Fibroblast of the aortic adventitia (primary cell): ENCODE results near the gene ITPR2. TPM values are rescaled to one million over a fixed set of nuclear protein-coding genes. Genes with fewer than 3 reads are reported as not detected.
A peak's percentile ranks its signal among the peaks of the same experiment; 100 is the strongest.

Experiments
- DNase-seq: peaks from one replicate; pipeline ENCODE4 v3.0.0-alpha.2; 2010; ENCODE audit warnings: low read depth
- H3K4me3 ChIP-seq: 2 replicates; pipeline ENCODE4 v1.5.1; 2011; ENCODE audit warnings: low read depth, mild to moderate bottlenecking, control low read depth, low read length, moderate library complexity
- CTCF ChIP-seq: IDR thresholded peaks from 2 replicates; pipeline ENCODE4 v1.5.1; 2011; ENCODE audit warnings: mild to moderate bottlenecking, low read length, control low read depth, inconsistent platforms; ENCODE audit not compliant: insufficient read depth
- total RNA-seq: library from RNA; depleted of rRNA; stranded (reverse); fragments of >200 nt; gene quantifications from 2 replicates; pipeline ENCODE4 v1.2.3, GENCODE V29; 2012; ENCODE audit warnings: low replicate concordance

Gene ITPR2
- total RNA-seq = 15.5 and 79.5 TPM in 2 replicates

DNA sequence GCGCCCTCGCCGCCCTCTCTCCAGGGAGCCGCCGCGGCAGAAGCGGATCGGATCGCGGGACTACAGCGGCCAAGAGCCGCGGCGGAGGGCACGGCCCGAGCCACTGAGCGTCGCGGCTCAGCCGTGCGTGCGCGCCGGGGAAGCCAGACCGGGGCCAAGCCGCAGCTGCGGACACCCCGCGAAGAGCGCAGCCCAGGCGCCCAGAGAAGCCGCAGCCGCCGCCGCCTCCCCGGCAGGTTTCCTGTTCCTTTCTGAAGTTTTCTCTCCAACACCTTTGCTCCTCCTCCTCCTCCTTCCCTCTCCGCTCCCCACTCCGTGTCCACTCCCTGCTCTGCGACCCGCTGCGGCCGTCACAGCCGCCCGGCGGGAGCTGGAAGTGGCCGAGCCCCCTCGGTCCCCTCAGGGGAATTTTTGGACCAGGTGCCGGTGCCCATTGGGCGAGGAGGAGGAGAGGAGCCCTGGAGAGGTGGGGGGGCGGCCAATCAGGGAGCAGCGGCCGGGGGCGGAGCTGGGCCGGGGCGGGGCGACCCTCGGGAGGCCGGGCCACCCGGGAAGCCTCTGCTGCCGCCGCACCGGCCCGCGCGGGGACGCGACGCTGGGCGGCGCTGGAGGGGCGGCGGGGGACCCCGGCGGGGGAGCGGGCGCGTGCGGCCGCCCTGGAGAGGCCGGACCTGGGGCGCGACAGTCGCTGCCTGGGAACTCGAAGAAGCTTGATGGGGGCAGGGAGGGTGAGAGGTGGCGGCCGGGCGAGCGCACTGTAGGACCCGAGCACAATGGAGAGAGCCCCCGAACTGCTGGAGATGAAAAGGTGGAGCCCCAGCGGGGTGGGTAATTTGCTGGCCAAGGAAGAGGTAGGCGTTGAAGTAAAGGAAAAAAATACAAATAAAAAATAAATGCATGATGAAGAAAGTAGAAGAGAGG lies at the start of gene ITPR2:
Gene ITPR2, minus strand, starts transcription at position 373 of the 921 bp plus-strand sequence. CDS start 413 bp downstream, outside the sequence.
- peak; percentile 80 for DNase-seq
- peak within 1 kb of the TSS; percentile 94 for H3K4me3 ChIP-seq
- TF ChIP-seq CTCF = peak; percentile 7

GRCh38 chr12:26880625-26881024 lies 47.6 kb upstream of the ITPR2 start:
- no peak overlapping the region for H3K4me3 ChIP-seq
- TF ChIP-seq CTCF = no peak
- no peak for DNase-seq

GRCh38 chr12:26878661-26879119 lies 45.7 kb upstream of the ITPR2 start:
- TF ChIP-seq CTCF = no peak
- peak; percentile 76 for DNase-seq
- no peak overlapping the region for H3K4me3 ChIP-seq

DNA sequence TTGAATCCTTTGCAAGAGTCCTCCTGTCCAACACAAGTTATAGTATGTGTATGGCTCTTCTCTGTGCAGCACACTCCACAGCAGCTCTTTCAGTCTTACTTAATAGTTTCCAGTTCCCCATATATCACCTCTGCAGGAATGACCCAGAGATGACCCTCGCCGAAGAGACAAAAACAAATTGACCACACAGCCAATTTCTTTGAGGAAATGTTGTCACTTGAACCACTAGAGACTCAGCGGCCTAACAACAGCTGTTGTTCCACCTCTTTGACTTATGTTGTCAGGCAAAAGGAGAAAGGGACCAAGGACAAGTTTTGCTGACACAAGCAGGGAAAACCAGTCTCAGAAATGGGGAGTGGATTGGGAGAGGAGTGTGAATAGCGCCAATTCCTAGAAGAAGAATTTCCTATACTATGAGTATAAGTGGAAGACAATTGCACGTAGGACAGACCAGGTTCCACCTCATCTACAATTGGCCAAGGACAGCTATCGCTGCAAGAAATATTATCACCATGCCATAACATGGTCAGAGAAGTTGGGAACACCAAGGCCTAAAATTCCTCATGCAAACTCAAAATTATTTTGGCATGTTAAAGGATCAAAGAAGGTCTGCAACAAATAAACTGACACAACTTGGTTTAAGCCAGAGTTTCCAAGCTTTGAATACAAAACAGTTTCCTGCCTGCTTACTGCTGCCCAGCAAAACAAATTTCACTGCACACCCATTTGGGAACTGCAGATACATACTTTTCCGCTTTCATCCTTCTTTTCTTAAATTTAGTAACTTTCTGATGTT lies 41.7 kb upstream of the ITPR2 start:
- no peak for DNase-seq
- no peak overlapping the region for H3K4me3 ChIP-seq
- TF ChIP-seq CTCF = no peak

DNA sequence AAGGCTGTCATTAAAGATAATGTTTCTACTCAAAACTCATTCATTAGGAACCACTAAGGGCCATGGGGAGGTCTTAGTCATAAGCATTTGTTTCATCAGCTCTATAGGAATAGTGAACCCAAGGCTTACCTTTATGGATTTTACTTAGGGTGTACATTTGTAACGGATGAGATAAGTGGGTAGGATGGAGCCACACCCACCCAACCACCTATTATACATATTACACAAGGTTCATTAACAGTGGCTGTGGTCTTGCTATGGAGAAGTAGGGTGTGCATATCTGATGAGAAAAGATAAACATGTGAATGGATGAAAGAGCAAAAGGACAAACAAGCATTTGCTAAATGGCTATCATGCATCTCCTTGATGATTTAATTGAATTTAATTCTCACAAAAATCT lies 39.6 kb upstream of the ITPR2 start:
- no peak for TF ChIP-seq CTCF
- no peak overlapping the region for H3K4me3 ChIP-seq
- DNase-seq = no peak

DNA sequence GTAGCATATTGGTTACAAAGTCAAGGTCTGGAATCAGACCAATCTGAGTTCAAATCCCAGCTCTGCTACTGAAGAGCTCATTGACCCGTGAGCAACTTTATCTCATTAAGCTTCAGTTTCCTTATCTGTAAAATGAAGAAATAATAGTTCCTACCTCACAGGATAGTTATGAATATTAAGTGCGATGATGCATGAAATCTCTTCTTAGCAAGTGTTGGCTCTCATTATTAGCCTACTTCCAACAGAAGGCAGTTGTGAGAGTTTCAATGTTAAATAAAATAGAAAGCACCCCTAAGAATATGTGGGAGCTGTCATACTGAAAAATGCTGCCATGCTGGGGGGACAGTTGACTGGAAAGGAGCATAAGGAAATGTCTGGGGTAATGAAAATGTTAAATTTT lies 39.0 kb upstream of the ITPR2 start:
- no peak for TF ChIP-seq CTCF
- no peak for DNase-seq
- H3K4me3 ChIP-seq = no peak overlapping the region
